SK-N-SH (cell line): ENCODE results near the gene AFF3.

Experiments
- CTCF ChIP-seq: fragments of 200-600 bp; sonication (generic); IDR thresholded peaks from 2 replicates; pipeline ENCODE4 v1.6.1; 2017; ENCODE audit warnings: antibody characterized with exemption, mild to moderate bottlenecking, moderate library complexity
- EP300 ChIP-seq, 2 experiments: IDR thresholded peaks; 2 replicates each; pipeline versions ENCODE4 v1.4.0 to v1.6.1; 2012; ENCODE audit warnings: borderline replicate concordance in 1 of 2, low read depth in 1 of 2, low read length in 1 of 2
- FOXM1 ChIP-seq: IDR thresholded peaks from 2 replicates; pipeline ENCODE4 v1.4.0; 2012; ENCODE audit warnings: low read depth, mild to moderate bottlenecking
- GABPA ChIP-seq: IDR thresholded peaks from 2 replicates; pipeline ENCODE4 v1.4.0; 2012; ENCODE audit warnings: low read depth, mild to moderate bottlenecking
- GATA2 ChIP-seq: sonication (generic); formaldehyde crosslinking; IDR thresholded peaks from 2 replicates; pipeline ENCODE4 v1.5.0; 2020; ENCODE audit warnings: mild to moderate bottlenecking, missing genetic modification reagents
- RFX5 ChIP-seq: IDR thresholded peaks from 2 replicates; pipeline ENCODE4 v1.6.1; 2012; ENCODE audit warnings: mild to moderate bottlenecking, improper control_type of control experiment, low read length
- TEAD4 ChIP-seq: IDR thresholded peaks from 2 replicates; pipeline ENCODE4 v1.4.0; 2012; ENCODE audit warnings: mild to moderate bottlenecking, borderline replicate concordance; ENCODE audit not compliant: insufficient read depth
- YY1 ChIP-seq: IDR thresholded peaks from 2 replicates; pipeline ENCODE4 v1.4.0; 2012; ENCODE audit warnings: low read depth, mild to moderate bottlenecking

GRCh38 chr2:100034431-100034830 lies 108.0 kb downstream of the AFF3 start:
- TF ChIP-seq GABPA (no peak), FOXM1 (no peak), CTCF (no peak), RFX5 (no peak), YY1 (no peak), TEAD4 (no peak), EP300 (IDR thresholded peaks at IDR 0.05; ENCODE audit: borderline replicate concordance in 1 of 2, low read depth in 1 of 2, low read length in 1 of 2) (no peak), GATA2 (CRISPR knock-in tag) (no peak)
